ENCODE data around the gene THOC7.

THOC7 gene

GRCh38 chr3:63863150-63864007 lies at the start of gene THOC7, which contains the start of gene ATXN7:
TSS of gene THOC7 (minus strand) at chr3:63863805. CDS start at chr3:63863790, 15 bp downstream.
TSS of gene ATXN7 (plus strand) at chr3:63863867. CDS start at chr3:63912599, 48,732 bp downstream.
- no peak for DNase-seq (ENCODE audit: low read depth in 2 of 2)

- no peak for DNase-seq (ENCODE audit: low read depth in 2 of 2)
Observed at GRCh38 chr3:63912768-63913588, 49.4 kb upstream of the THOC7 start.

GRCh38 chr3:63911873-63912767 lies 48.5 kb upstream of the THOC7 start, which contains the start of gene SCAANT1:
TSS of gene SCAANT1 (minus strand) at chr3:63912383.
- peak; percentile 67 to 71 for DNase-seq (ENCODE audit: low read depth in 2 of 2)

GRCh38 chr3:63911509-63911872 lies 47.9 kb upstream of the THOC7 start:
- no peak for DNase-seq (ENCODE audit: low read depth in 2 of 2)

GRCh38 chr3:63910891-63911290 lies 47.3 kb upstream of the THOC7 start:
- no peak for DNase-seq (ENCODE audit: low read depth in 2 of 2)

GRCh38 chr3:63910001-63910400 lies 46.4 kb upstream of the THOC7 start:
- no peak for DNase-seq (ENCODE audit: low read depth in 2 of 2)

- DNase-seq (ENCODE audit: low read depth in 2 of 2), result no peak
Observed at GRCh38 chr3:63909431-63909830, 45.8 kb upstream of the THOC7 start.

GRCh38 chr3:63908776-63909175 lies 45.2 kb upstream of the THOC7 start:
- DNase-seq (ENCODE audit: low read depth in 2 of 2), result no peak

GRCh38 chr3:63908081-63908736 lies 44.6 kb upstream of the THOC7 start:
- DNase-seq (ENCODE audit: low read depth in 2 of 2), result no peak

GRCh38 chr3:63905731-63906620 lies 42.4 kb upstream of the THOC7 start:
- no peak for DNase-seq (ENCODE audit: low read depth in 2 of 2)

- DNase-seq (ENCODE audit: low read depth in 2 of 2), result no peak
Observed at GRCh38 chr3:63900459-63900858, 36.9 kb upstream of the THOC7 start.

GRCh38 chr3:63900010-63900409 lies 36.4 kb upstream of the THOC7 start:
- DNase-seq (ENCODE audit: low read depth in 2 of 2), result no peak

GRCh38 chr3:63896332-63897030 lies 32.9 kb upstream of the THOC7 start:
- DNase-seq (ENCODE audit: low read depth in 2 of 2), result no peak

GRCh38 chr3:63895422-63896189 lies 32.0 kb upstream of the THOC7 start:
- DNase-seq (ENCODE audit: low read depth in 2 of 2), result no peak

GRCh38 chr3:63892773-63893352 lies 29.3 kb upstream of the THOC7 start:
- no peak for DNase-seq (ENCODE audit: low read depth in 2 of 2)

- DNase-seq (ENCODE audit: low read depth in 2 of 2), result no peak
Observed at GRCh38 chr3:63891518-63891917, 27.9 kb upstream of the THOC7 start.

- no peak for DNase-seq (ENCODE audit: low read depth in 2 of 2)
Observed at GRCh38 chr3:63886858-63887257, 23.3 kb upstream of the THOC7 start.

GRCh38 chr3:63880653-63881052 lies 17.0 kb upstream of the THOC7 start:
- DNase-seq (ENCODE audit: low read depth in 2 of 2), result no peak

Data from fibroblast of skin of left biceps (primary cell).